Endothelial cell of hepatic sinusoid (primary cell): Measurements from ENCODE around the gene CCBE1.
"Not testable (repeated sequence)": the region's sequence is repeated elsewhere in the genome, so short reads cannot be mapped to it uniquely, and the experiment has no call there.

ENCODE experiments used
- in situ Hi-C: cut with HindIII; loops from 2 replicates; pipeline ENCODE4 v1.10.0; 2017; ENCODE audit warnings: low sequenced_read_pairs

Gene CCBE1

GRCh38 chr18:59659508-59660170 is 37.6 kb downstream of the CCBE1 start:
- in situ Hi-C loops = no loop called here

DNA sequence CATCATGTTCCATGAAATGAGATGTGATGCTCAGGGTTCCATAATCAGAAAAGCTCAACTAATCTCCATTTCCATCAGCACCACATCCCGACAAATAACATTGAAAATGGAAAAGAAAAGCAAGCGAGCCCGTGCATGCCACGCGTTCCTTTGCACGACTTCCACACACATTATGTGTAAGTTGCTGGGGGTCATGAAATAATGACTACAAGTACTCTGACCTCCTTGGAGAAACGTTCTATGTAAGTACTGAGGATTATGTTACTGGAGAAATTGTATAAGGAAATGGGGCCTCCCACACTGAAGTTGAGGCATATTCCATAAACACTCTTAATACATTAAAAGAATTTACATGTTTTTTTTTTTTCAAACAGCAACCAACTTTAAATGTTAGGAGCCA is 38.3 kb downstream of the CCBE1 start:
- in situ Hi-C loops = no loop called here

- in situ Hi-C loops = no loop called here
Observed at GRCh38 chr18:59657012-59657411, 40.2 kb downstream of the CCBE1 start.

GRCh38 chr18:59656373-59656887 is 40.8 kb downstream of the CCBE1 start:
- in situ Hi-C loops = no loop called here

- in situ Hi-C loops = no loop called here
Observed at GRCh38 chr18:59655676-59656075, 41.5 kb downstream of the CCBE1 start.

- in situ Hi-C loops = loop anchor here (5.0 kb wide), 1 partner anchor 36 kb away; no protein-coding TSS in a partner anchor
Observed at GRCh38 chr18:59651071-59651470, 46.2 kb downstream of the CCBE1 start.

DNA sequence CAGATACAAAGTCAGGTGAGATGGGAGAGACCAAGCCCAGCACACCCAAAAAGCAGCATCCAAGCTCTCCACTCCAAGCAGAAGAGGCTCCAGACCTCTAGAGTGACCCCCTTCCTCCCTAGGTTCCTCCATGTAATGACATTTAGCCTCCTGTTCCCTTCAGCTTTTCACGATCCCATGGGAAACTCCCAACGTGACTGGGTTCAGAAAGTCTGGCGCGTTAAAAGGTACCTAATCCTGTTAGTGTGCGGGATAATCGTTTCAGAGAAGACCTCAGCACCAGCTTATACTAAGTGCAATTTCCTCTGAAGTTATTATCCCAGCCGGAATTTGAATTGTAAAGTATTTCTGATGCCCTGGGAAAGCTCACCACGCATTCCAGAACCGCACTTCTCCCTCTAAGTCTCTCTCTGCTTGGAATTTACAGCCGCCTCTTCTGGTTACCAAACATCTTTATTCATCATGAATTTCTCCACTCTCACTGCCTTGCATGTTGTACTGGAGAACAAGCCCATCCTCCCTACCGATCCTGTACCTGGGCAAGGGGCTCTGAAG is 46.9 kb downstream of the CCBE1 start:
- in situ Hi-C loops = loop anchor here (5.0 kb wide), 1 partner anchor 37 kb away; no protein-coding TSS in a partner anchor

DNA sequence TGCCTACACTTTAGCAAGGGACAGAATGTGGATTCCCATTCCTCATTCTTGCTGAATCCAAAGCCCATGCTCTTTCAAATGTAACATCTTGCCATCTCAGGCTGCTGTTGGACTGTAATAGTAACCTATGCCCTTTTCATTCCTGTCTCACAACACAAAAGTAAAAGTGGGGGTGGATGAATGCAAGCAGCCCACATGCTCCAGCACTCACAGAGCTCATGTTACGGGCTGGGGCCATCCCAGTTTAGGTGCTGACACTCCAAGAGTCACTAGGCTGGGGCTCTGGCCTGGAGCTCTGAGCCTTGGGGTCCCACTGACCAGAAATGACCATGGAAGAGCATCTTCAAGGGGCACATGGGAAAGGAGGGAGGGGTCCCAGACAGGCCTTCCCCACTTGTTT is 47.6 kb downstream of the CCBE1 start:
- in situ Hi-C loops = no loop called here

DNA sequence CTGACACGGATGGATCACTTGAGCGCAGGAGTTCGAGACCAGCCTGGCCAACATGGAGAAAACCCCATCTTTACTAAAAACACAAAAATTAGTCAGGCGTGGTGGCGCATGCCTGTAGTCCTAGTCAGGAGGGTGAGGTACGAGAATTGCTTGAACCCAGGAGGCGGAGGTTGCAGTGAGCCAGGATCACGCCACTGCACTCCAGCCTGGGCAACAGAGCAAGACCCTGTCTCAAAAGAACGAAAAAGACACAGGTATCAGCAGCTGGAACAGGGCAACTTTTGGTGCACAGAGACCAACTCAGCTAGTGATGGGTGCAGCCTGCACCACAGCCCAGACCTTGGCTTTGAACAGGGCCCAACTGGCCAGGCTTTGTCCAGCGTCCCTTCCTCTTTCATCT is 48.8 kb downstream of the CCBE1 start:
- in situ Hi-C loops = not testable (repeated sequence)

DNA sequence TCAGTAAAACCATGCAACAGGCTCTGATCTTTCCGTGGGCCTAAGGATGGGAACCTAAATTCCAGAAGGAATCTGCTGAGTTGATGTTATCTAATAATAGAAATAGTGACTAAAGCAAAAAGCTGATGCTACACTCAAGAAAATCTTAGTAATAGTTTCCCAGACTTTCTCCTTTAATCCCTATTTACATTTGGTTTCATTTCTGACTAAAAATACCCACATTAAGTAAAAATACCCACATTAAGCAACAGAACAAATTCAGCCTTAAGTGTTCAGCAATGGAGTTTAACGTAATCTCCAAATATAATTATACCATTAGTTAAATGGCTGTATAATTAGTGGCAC is 50.3 kb downstream of the CCBE1 start:
- in situ Hi-C loops = no loop called here

DNA sequence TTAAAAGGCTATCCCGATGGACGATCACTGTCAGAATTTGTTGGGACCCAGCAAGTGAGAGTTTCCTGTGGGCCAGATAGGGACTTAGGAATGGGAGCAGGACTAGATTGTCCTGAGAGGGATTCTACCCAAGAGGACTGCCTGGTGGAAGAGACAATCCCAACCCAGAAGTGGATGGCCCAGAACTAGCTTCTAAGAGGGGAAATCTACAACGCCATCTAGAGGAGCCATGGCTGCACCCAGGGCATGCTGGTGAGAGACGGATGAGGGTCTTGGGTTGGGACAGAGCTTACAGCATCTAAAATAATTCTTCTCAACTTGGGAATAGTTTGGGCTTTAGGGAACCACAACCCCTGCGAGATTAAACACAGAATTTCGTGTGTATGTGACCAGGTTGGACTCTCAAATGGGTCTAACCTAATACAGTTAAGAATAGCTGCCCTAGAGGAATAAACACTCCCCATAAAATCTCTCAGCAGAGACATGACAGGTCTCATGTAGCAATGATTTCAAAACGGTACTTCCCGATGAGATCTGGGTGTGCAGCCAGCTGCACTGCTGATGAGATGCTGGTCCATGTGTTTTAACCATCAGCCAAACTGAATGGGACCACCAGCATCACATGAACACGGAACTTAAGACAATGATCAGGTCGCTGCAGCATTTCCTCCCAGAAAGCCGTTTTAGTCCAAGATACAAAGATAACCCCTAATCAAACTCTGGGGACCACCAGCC is 50.8 kb downstream of the CCBE1 start:
- in situ Hi-C loops = no loop called here

DNA sequence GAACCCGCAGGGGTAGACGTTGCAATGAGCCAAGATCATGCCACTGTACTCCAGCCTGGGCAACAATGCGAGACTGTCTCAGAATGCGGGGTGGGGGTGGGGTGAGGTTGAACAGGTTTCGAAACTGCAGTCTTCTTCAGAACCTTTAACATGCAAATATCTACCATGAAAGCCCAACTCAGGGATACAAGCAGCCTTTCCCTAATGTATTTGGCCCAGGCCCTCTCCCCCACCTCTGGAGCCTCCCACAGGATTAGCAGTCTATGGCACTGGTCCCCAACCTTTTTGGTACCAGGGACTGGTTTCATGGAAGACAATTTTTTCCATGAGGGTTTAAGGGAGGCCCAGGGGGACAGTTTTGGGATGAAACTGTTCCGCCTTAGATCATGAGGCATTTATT is 53.5 kb downstream of the CCBE1 start:
- in situ Hi-C loops = no loop called here

- in situ Hi-C loops = no loop called here
Observed at GRCh38 chr18:59640721-59641120, 56.5 kb downstream of the CCBE1 start.

DNA sequence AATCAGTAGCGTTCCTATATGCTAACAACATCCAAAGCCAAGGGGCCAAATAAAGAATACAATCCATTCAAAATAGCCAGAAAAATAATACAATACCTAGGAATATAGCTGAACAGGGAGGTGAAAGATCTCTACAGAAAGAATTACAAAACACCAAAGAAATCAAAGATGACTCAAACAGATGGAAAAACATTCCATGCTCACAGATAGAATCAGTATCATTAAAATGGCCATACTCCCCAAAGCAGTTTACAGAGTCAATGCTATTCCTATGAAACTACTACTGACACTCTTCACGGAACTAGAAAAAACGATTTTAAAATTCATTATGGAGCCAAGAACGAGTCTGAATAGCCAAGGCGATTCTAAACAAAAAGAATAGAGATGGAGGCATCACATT is 57.4 kb downstream of the CCBE1 start:
- in situ Hi-C loops = no loop called here

DNA sequence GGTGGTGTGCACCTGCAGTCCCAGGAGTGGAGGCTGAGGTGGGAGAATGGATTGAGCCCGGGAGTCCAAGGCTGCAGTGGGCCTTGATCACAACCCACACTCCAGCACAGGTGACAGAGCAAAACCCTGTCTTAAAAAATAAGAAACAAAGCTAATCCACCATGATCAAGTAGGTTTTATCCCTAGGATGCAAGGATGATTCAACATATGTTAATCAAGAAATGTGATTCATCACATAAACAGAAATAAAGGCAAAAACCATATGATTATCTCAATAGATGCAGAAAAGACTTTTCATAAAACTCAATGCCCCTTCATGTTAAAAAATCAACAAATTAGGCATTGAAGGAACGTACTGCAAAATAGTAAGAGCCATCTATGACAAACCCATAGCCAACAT is 58.1 kb downstream of the CCBE1 start:
- in situ Hi-C loops = no loop called here

DNA sequence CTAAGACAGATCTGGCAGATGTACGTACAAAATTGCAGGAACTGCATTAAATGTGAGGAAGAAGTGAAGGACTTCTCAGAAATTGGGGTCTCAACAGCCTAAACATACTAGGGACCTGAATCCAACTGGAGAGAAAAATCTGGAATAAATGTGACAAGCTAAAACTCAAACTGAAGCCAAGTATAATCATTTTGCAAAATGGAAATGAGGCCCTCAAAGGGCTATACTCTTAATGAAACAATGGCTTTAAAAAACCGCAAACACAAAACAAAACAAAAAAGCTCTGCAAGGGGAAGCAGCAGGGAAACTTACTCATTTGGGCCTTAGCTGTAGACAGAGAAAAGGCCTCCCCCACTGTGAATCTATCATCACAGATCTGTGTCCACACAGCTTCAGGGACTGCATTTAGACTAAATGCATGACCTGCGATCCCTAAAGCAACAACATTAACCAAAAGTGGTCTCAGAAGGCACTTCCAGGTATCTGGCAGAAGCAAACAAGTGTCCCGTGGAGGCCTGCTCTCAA is 63.2 kb downstream of the CCBE1 start:
- in situ Hi-C loops = no loop called here

- in situ Hi-C loops = no loop called here
Observed at GRCh38 chr18:59633317-59633716, 63.9 kb downstream of the CCBE1 start.

DNA sequence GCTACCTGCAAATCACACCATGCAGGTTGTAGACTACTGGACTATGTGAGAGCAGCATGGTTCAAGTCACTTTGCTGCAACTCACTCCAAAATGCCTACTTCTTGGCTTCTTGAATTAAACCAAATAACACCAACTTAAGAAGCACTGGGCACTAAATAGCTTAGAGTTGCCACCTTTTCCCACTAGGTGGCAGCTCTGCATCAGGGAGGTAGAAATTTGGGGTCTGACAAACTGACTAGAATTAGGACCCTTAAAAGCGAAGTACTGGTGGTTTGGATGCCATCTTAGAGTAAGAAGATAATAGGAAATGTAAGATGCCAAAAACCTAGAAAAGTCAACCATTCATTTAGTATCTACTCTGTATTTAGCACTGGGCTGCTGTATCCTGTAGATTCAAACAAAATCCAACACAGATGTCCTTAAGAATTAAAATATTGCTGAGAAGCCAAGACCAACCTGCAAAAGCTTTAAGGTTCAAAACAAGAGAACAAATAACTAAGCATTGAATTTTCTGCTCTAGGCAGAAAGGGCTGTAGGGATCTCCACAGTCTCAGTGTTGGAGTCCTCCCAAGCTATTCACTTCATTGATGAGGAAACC is 65.5 kb downstream of the CCBE1 start:
- in situ Hi-C loops = no loop called here

DNA sequence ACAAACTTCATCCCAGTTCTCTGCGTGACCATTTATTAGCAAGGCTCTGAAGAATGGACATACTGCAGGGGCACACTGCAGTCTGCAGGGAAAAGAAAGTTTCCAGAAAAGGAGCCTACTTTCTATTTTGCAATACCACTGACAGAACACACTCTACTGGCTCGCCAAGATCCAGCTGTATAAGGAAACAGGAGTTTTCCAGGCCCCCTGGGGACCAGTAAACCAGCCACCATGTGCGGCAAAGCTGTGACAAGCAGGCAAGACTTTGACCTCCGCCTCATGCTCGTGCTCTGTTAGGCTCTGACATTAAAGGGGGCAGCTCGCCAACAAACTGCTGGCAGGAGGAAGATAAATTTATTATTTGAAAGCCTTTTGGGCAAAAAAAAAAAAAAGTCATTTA is 67.3 kb downstream of the CCBE1 start:
- in situ Hi-C loops = loop anchor here (5.0 kb wide), 1 partner anchor 57 kb away; no protein-coding TSS in a partner anchor

GRCh38 chr18:59628995-59629394 is 68.2 kb downstream of the CCBE1 start:
- in situ Hi-C loops = loop anchor here (5.0 kb wide), 1 partner anchor 58 kb away; no protein-coding TSS in a partner anchor

DNA sequence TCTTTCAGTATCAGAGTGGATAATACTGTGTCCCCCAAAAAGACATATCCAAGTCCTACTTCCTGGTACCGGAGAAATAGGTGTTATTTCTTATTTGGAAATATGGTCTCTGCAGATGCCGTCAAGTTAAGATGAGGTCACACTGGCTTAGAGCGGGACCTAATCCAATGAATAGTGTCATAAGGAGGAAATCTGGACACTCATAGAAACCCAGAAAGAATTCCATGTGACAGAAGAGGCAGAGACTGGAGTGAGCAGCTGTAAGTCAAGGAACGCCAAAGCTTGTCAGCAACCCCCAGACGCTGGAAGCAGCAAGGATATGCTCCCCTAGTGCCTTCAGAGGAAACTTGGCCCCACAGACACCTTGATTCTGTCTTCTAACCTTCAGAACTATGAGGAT is 69.8 kb downstream of the CCBE1 start:
- in situ Hi-C loops = loop anchor here (5.0 kb wide), 1 partner anchor 60 kb away; no protein-coding TSS in a partner anchor
